HG03342 (cell line): ENCODE measurements around the gene TRAPPC8.
"Not testable (repeated sequence)": the region's sequence is repeated elsewhere in the genome, so short reads cannot be mapped to it uniquely, and the experiment has no call there.

Source experiments
- ATAC-seq: cut with Tn5 transposase; IDR thresholded peaks from one replicate; pipeline ENCODE4 v1.9.1; 2021; ENCODE audit warnings: mild to moderate bottlenecking, moderate library complexity; ENCODE audit not compliant: unreplicated experiment

TRAPPC8 gene

GRCh38 chr18:31875301-31875700 lies 67.6 kb downstream of the TRAPPC8 start:
- no peak for ATAC-seq

GRCh38 chr18:31863103-31863502 lies 79.8 kb downstream of the TRAPPC8 start:
- ATAC-seq: no peak

- no peak for ATAC-seq
These were observed 82.4 kb downstream of the TRAPPC8 start for GRCh38 chr18:31860488-31860887.

GRCh38 chr18:31857526-31858106 lies 85.3 kb downstream of the TRAPPC8 start:
- no peak for ATAC-seq

- ATAC-seq: no peak
These were observed 92.1 kb downstream of the TRAPPC8 start for GRCh38 chr18:31850844-31851243.

- ATAC-seq: no peak
These were observed 102.4 kb downstream of the TRAPPC8 start for GRCh38 chr18:31840499-31840898.

- ATAC-seq: no peak
These were observed 105.0 kb downstream of the TRAPPC8 start for GRCh38 chr18:31837879-31838278.

- ATAC-seq: no peak
These were observed 107.3 kb downstream of the TRAPPC8 start for GRCh38 chr18:31835528-31836133.

- ATAC-seq: no peak
These were observed 111.0 kb downstream of the TRAPPC8 start for GRCh38 chr18:31831903-31832302.

GRCh38 chr18:31830686-31831085 lies 112.2 kb downstream of the TRAPPC8 start:
- ATAC-seq: no peak

GRCh38 chr18:31828613-31829012 lies 114.3 kb downstream of the TRAPPC8 start:
- ATAC-seq: no peak

GRCh38 chr18:31826673-31827325 lies 116.1 kb downstream of the TRAPPC8 start:
- not testable (repeated sequence) for ATAC-seq

GRCh38 chr18:31825772-31826171 lies 117.2 kb downstream of the TRAPPC8 start:
- ATAC-seq: no peak

GRCh38 chr18:31821545-31822171 lies 121.3 kb downstream of the TRAPPC8 start:
- no peak for ATAC-seq

GRCh38 chr18:31819925-31820229 lies 123.1 kb downstream of the TRAPPC8 start:
- ATAC-seq: no peak

- peak; percentile 72 for ATAC-seq
These were observed 123.6 kb downstream of the TRAPPC8 start for GRCh38 chr18:31819106-31819924.

GRCh38 chr18:31814132-31814531 lies 128.8 kb downstream of the TRAPPC8 start:
- ATAC-seq: no peak

- ATAC-seq: not testable (repeated sequence)
These were observed 132.4 kb downstream of the TRAPPC8 start for GRCh38 chr18:31810336-31811130.

- not testable (repeated sequence) for ATAC-seq
These were observed 133.9 kb downstream of the TRAPPC8 start for GRCh38 chr18:31809049-31809448.

- ATAC-seq: no peak
These were observed 141.8 kb downstream of the TRAPPC8 start for GRCh38 chr18:31801078-31801477.
